GM10266 (cell line): ENCODE measurements around the gene TRIM28.

Source experiments
- DNase-seq: peaks from one replicate; pipeline ENCODE4 v3.0.0; 2012; ENCODE audit errors: extremely low spot score
- TF ChIP-seq, protein P1 (sequence below): IDR thresholded peaks from 2 replicates; pipeline ENCODE4 v1.5.1; 2012; ENCODE audit warnings: mild to moderate bottlenecking, low read depth; ENCODE audit not compliant: control insufficient read depth, insufficient read depth; ENCODE audit errors: missing control alignments

Gene TRIM28

GRCh38 chr19:58521651-58522050 is 22.2 kb upstream of the TRIM28 start:
- DNase-seq = no peak
- TF ChIP-seq, protein P1, sequence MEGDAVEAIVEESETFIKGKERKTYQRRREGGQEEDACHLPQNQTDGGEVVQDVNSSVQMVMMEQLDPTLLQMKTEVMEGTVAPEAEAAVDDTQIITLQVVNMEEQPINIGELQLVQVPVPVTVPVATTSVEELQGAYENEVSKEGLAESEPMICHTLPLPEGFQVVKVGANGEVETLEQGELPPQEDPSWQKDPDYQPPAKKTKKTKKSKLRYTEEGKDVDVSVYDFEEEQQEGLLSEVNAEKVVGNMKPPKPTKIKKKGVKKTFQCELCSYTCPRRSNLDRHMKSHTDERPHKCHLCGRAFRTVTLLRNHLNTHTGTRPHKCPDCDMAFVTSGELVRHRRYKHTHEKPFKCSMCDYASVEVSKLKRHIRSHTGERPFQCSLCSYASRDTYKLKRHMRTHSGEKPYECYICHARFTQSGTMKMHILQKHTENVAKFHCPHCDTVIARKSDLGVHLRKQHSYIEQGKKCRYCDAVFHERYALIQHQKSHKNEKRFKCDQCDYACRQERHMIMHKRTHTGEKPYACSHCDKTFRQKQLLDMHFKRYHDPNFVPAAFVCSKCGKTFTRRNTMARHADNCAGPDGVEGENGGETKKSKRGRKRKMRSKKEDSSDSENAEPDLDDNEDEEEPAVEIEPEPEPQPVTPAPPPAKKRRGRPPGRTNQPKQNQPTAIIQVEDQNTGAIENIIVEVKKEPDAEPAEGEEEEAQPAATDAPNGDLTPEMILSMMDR = no peak

DNA sequence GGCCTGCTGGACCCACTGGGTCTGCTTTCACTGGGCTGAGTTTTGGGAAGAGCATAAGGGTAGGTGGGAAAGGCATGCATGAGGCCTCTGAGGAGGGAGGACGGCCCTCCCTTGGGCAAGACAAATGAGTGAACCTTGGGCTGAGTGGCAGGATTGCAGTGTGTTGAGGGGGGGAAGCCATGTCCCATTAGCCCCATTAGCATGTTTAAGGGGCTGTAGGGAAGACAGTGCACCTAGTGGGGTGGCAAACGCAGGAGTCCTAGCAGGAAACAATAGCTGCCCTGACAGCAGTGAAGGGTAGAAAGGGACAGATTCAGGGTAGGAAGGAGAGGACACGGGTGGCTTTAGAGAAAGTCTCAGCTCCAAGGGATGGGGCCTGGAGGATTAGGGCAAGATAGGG is 21.2 kb upstream of the TRIM28 start:
- no peak for DNase-seq

GRCh38 chr19:58529405-58529804 is 14.5 kb upstream of the TRIM28 start:
- TF ChIP-seq, protein P1 = no peak
- no peak for DNase-seq

More for the DNA sequence above, 21.2 kb upstream of the TRIM28 start:
- TF ChIP-seq, protein P1 = no peak

GRCh38 chr19:58531034-58531840 is 12.6 kb upstream of the TRIM28 start:
- no peak for DNase-seq
- TF ChIP-seq, protein P1 = no peak

DNA sequence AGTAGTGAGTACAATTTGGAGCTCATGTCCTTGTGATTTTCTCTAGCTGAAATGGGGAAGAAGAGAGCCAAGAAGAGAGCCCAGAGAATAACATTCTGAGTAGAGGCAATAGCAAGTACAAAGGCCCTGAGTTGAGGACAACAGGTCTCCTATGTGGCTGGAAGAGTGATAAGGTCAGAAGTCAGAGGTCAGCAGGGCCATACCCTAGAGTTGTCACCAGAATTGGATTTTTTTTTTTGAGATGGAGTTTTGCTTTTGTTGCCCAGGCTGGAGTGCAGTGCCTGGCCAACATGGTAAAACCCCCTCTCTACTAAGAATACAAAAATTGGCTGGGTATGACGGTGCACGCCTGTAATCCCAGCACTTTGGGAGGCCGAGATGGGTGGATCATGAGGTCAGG is 8.0 kb upstream of the TRIM28 start:
- no peak for DNase-seq
- TF ChIP-seq, protein P1 = no peak

GRCh38 chr19:58536852-58537798 is 6.7 kb upstream of the TRIM28 start:
- TF ChIP-seq, protein P1 = no peak

More at GRCh38 chr19:58536852-58537798, 6.7 kb upstream of the TRIM28 start:
- no peak for DNase-seq
